Activated CD4-positive, alpha-beta T cell treated with anti-CD3 and anti-CD28 coated beads for 1 hour (primary cell): ENCODE data around the gene PTX4.

Source experiments
- DNase-seq: peaks from one replicate; pipeline ENCODE4 v3.0.0-alpha.2; 2020

The PTX4 gene, protein sequence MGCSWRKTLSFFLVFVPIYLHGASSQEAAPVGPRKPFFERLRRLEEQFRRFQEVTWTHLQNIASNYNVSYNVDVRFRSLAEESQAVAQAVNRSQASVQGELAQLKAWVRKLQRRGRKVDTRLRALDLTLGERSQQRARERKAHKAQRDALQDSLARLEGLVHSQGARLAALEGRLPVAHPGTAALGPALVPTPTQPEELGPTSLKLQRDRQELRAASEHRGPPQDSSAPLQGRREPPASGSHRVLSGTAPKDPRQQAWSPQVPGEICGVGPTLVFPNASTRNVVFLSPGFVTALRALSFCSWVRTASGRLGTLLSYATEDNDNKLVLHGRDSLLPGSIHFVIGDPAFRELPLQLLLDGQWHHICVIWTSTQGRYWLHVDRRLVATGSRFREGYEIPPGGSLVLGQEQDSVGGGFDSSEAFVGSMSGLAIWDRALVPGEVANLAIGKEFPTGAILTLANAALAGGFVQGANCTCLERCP

DNA sequence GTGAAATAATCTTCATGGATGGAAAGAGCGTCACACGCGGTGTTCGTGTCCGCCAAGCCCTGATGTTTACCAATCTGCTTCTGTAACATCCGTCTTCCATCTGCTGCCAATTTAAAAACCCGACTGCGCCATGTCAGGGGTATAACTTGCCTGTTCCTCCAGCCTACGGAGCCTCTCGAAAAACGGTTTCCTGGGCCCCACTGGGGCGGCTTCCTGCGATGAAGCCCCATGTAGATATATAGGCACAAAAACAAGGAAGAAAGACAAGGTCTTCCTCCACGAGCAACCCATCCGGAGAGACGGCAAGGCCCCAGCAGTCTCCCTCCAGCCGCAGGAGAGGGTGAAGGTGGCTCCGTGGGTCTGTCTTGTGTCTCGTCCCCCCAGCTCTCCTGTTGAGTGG lies at the start of gene PTX4:
TSS of gene PTX4 (minus strand) at position 326 of the 400 bp plus-strand sequence. CDS start at position 291, 35 bp downstream.
- no peak for DNase-seq

DNA sequence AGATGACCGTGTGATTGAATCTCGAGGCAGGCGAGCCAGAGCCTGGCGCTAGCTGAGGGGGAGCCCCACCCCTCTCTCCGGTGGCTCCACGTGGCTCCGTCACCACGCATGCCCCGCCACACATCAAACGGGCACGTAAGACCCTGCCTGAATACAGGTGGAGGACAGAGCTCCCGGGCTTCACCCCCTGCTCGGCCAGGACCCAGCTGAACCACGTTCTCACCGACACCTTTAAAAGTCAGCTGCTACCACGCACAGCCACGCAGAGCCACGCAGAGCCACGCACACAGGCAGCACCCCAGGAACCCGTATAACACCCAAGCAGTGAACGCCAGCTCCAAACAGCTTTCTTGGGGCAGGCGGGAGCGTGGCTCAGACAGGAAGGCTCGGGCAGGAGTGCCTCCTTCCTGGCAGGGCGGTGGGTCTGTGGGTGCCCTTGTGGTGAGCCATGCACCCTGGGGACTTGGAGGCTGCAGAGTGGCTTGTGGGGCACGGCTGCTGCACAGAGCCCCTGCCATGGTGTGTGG lies 49.1 kb upstream of the PTX4 start:
- DNase-seq, result no peak

DNA sequence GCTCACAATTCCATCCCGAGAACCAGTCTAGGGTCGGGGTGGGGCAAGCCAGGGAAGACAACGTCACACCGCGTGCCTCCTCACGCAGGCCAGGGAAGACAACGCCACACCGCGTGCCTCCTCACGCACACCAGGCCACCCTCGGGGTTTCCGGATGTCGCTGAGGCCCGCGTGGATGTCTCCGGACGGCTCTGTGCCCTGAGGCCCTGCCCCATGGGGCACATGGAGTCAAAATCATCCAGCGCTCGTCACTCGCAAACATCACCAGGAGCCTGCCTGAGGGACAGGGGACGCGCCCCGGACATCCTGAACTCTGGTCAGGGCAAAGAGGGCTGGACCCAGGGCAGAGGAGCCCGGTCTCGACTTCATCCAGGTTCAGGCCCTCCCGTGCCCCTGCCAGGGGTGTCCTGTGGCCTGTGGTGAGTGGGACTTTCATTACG lies 48.4 kb upstream of the PTX4 start:
- DNase-seq, result no peak

DNA sequence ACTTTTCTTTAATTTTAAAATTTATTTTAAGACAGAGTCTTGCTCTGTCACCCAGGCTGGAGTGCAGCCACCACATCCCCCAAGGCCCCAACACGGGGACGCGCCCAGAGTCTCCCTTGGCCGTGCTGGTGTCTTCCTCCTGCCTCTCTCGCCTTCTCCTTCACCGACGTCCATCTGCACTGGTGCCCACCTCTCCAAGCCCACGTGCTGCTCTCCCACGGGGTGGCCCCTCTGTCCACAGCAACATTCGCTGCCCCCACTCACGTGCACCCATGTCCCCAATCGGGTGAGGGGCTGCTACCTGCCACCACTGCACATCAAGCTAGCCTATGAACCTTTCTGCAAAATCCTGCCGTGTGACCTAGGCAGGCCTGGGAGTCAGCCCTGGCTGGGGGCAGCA lies 47.9 kb upstream of the PTX4 start:
- DNase-seq, result no peak

DNA sequence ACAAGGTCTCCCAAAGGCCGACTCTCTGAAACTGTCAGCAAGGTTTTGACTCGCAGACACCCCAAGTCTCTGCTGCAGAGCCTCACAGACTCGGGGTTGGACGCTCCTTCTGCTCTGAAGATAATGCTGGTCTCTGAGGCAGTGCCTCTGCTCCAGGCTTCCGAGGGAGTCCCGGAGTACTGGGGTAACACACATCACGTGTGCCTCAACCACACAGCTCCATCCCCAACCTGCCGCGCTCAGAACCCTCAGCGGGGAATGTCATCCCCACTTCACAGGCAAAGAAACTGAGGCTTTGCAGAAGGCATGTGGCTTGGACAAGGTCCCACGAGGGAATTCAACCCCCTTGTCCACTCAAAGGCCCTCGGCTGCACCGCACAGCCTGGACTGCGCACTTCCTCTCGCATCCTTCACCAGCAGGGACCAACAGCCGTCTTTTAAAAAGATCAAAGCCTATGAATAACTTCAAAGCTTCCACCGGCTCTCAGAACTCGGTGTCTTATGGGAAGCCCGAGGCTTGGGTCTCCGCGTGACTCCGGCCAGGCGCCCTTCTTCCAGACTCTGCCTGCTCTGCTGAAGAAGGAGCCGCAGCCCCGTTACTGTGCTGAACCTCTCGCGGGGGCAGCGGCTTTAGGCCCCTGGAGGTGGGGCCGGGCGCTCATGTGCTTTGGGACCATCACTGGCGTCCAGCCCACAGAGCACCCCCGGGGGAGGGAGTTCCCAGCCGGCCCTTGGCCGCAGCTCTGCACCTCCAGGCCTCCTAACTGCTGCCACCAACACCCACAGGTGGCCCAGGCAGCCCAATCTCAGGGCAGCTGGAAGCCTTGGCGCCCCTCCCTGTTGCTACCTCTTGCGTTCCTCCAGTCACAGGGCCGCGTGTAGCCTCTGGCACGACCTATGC lies 46.9 kb upstream of the PTX4 start:
- no peak for DNase-seq

DNA sequence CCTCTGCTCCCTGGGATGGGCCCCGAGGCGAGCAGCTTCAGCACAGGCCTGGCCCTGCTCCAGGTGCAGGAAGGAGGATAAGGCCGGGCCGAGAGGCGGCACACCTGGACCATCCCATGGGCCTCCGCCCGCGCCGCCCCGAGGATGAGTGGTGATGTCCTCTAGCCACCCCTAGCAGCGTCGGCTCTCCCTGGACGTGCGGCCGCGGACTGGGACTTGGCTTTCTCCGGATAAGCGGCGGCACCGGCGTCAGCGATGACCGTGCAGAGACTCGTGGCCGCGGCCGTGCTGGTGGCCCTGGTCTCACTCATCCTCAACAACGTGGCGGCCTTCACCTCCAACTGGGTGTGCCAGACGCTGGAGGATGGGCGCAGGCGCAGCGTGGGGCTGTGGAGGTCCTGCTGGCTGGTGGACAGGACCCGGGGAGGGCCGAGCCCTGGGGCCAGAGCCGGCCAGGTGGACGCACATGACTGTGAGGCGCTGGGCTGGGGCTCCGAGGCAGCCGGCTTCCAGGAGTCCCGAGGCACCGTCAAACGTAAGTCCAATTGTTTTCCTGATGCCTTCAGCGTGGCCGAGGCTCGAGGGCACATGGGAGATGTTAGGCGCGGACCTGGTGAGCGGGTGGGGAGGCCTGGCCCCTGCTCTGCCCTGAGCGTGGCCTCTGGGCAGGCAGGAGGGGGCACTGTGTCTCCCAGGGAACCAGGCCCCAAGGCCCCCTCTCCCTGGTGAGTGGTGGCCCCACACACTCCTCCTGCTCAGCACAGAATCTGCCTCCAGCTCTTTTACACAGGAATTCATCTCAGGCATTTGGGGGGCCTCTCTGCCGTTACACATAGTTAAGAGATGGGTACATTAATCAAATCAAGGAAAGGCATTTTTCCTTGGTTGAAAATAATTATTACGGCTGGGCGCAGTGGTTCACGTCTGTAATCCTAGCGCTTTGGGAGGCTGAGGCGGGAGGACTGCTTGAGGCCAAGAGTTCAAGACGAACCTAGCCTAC lies 45.6 kb upstream of the PTX4 start:
- DNase-seq, result no peak

DNA sequence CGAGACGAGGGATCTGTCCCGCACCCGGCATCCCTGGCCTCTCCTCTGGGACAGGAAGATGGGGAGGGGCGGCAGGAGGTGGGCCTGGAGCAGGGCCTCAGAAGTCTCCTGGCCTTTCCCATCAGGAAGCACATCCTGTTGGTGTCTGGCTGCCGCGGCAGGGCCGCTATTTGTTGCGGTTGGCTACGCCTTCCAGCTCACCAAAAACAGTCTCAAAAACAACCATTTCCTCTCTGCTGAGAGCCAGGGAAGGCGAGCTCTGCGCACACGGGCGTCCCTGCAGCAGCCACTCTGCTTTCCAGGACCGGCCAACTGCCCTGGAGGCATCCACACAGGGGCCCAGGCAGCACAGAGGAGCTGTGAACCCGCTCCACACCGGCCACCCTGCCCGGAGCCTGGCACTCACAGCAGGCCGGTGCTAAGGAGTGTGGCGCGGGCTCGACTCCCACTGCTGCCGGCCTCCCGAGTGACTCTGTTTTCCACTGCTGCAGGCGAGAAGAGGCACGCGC lies 44.8 kb upstream of the PTX4 start, which contains the start of gene TMEM204:
TSS of gene TMEM204 (plus strand) at position 224 of the 509 bp plus-strand sequence. CDS start 610 bp downstream, outside the sequence.
- no peak for DNase-seq

DNA sequence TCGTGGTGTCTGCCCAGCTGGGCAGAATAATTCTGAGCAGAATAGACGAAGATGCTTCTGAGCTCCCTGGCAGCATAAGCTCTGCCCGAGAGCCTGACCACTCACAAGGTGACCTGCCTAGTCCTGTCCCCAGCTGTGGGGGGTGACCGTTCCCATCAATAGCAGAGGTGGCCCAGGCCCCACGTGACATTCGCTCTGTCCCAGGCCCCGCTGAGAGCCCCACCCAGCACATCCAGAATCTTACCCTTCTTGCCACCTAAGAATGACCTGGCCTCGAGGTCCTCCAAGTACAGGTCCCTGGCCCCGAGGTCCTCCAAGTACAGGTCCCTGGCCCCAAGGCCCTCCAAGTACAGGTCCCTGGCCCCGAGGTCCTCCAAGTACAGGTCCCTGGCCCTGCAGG lies 44.0 kb upstream of the PTX4 start:
- no peak for DNase-seq

DNA sequence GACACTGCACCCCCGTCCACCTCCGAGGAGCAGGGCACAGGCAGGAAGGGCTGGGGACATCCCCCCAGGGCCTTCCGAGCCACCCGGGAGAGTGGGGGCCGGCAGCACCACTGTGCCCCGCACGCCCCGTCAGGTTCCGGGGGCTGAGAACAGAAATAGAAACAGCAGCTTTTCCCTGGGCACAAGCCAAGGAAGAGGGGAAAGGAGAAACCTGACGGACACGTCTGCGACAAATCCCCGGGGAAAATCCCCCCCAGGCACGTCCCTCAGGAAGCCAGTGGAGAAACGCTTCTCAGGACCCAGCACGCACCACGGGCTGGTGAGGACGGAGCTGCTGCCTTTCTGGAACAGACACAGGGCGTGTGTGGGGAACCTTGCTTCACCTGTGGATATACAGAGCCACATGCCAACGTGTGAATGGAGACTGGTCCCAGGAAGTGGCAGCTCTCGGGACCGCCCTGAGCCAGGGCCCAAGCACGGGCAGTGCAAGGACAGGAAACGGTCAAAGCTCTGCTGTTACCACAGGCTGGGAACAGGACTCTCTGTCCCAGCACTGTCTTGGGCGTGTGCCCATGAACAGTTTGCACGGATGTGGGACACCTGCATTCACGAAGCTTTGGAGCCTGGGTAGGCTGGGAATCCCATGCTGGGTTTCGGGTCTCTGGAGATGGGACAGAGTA lies 43.5 kb upstream of the PTX4 start:
- no peak for DNase-seq

DNA sequence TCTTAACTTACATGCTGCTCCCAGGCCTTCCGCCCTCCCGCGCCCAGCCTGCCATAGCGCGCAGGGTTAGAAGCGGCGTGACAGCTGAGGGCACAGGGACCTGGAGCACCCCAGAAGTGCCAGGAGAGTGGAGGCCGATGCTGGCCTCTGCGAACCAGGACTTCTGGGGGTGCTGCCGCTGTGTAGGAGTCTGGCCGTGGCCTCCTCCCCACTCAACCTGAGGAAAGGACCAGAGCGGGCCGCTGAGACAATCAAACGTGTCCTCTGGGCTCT lies 42.8 kb upstream of the PTX4 start:
- no peak for DNase-seq

DNA sequence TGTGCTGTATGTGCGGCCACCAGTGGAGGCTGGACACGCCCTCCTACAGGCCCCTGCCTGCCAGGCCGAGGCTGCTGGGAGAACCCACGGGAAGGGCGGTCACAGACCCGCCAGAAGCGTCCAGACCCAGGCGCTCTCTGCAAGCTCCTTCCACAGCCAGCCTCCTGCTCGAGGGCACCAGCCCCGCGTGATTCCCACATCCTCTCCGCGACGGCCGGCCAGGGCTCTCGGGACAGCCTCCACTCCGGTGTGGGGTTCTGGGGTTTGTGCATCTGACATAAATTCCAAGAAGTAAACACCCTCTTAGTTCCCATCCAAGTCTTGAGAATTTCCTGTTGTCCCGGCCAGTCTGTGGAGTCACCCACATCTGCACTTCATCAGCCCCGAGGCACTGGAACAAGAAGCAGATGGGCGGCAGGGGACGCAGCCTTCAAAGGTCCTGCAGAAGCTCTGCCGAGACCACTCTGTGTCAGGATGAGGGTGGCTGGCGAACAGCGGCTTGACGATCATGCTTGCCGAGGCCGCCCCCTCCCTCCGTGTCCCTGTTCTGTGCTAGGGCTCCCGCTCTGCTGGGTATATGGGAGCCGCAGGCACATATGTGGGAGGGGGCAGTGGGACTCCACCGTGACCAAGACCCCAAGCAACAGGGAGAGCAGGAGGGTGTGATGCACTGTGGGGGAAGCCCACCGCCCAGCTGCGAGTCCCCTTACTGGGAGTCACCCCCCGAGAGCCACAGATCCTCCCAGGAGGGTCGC lies 42.3 kb upstream of the PTX4 start:
- DNase-seq, result no peak

DNA sequence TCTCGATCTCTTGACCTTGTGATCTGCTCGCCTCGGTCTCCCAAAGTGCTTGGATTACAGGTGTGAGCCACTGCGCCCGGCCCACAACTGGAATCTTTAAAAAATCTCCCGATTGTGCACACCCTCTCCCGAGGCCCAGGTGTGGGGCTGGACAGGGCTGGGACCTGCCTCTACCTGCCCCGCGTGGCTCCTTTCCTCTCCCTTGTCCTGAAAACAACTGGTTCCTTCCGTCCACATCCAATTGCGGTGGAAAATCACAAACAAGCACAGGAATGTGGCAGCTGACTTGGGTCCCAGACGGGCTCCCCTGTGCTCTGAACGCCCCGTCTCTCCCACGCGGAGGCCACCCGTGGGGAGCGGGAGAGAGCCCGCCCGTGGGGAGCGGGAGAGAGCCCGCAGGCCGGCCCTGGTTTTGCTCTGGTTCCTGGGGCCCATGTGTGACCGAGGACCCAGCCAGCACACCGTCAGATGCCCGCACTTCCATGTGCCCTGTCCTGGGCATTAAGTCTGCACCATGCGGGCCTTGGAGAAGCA lies 41.7 kb upstream of the PTX4 start:
- no peak for DNase-seq

DNA sequence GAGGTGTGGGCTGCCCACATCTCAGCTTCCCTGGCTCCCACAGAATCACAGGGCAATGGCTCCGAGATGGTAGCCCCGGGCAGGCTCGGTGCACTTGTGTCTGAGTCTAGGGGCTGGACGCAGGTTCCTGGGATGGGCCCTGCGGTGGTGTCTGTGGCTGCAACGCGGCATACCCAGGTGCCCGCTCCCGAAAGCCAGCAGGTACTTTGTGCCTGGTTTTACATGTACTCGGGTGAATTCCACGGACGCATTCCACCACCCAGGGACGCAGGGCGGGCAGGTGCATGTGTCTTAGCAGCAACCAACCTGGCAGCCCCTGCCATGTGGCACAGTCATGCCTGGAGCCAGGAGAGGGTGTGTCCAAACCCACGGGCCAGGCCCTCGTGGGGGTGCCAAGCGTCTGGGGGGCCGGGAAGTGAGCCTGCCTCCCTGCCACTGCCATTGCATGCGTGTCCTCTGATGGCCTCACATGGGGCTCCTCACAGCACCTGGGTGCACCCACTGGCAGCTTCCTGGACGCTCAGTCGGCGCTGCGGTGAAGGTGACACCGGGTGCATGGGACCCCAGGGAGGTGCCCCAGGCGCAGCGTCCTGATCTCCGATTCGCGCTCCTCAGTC lies 40.3 kb upstream of the PTX4 start:
- DNase-seq, result no peak

DNA sequence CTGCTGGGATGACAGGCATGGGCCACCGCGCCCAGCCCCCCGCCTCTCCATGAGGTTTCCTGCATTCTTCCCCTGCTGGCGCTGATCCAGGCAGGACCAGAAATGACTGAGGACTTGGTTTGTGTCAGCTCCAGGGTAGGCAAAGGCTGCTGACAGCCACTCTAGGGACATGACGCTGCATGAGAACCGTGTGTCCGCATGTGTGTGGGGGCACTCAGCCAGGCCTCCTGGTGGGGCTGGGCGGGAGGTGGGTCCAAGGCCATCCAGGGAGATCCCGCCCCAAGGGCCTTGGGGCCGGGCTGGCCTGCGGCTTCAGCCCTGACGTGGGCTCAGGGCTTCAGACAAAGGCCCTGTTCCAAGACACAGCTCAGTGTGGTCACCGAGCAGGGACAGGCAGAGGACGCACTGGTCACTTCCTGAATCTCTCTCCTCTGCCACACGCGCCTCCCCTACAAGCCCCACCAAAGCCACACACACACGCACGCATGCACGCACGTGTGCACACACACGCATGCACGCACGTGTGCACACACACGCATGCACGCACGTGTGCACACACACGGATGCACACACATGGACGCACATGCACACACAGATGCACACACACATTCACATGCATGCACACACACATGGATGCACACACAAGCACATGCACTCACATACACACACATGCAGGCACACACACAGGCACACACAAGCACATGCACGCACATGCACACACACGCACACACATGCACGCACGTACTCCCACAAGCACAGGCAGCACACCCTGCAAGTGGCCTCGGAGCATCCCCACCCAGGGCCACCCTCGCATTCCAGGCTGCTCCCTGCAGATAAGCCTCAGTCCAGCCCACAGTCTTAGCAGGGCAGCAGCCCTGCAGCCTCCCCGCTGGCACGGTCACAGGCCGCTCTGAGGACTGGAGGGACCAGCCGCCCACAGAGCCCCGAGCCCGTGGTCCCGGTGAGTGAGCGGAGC lies 39.4 kb upstream of the PTX4 start:
- DNase-seq, result no peak

DNA sequence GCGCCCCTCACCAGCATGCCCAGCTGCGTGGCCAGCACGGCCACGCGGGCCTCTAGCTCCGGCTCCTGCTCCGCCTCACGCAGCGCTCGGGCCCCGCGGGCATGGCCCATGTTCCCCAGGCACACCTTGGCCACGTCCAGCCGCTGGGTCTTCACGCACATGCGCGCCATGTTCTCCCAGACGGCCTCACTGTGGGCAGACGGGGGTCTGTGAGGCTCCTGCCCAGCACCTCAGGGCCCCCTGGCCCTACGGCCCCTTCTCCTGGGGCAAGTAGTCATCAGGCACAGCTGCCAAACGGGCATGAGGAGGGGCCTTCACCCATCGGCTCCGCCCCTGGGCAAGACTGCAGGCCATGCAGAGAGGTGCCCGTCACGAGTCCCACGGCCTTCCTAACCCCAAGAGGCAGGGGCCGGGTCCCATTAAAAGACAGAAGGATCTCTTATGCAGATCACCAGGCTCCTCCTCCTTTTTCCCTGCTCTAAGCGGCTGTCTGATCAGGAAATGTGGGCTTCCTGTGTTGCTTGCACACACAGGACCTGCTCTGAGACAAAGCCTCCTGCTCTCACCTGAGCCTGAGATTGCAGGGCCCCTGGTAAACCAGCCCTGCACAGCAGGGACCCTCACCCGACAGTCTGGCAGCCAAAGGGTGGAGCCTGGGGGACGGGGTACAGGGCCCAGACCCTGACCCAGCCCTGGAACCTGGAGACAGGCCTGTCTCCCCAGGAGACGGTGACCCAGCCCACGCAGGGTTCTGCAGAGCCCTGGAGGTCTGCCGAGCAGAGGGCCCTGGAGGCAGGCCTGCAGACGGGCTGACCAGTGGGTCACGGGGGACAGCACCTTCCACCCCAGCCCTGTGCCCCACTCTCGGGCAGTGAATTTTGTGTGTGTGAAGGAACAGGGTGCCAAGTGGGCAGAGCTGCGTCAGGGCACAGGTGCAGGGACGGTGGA lies 38.1 kb upstream of the PTX4 start:
- no peak for DNase-seq

DNA sequence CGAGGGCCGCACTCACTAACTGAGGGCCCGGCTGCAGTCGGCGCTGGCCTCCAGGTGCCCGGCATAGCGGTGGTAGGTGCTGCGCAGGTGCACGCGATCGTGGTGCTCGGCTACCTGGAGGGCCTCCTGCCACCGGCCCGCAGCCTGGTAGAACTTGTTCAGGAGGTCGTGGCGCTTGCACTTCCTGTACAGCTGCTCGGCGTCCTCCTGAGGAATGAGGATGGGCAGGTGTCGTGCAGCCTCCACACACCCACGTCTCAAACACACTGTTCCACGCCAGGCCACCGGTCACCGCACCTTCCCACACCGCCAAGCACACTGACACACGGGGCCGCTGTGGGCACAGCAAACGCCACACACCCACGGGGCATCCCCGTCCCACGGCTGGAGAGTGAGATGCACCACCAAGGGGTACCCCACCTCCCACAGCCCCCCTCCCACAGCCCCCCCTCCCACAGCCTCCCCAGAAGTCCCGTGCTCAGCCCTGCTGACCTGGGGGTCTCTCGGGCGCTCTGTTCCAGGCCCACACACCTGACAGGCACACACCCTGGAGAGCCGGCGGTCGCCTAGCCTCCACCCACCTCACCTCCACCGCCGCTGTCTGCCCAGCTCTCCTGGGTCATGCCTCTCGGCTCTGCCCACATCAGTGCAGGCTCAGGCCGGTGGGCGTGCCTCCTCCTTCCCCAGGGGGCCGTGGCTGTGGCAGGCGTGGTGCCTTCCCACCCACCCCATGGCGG lies 37.3 kb upstream of the PTX4 start:
- DNase-seq, result no peak

DNA sequence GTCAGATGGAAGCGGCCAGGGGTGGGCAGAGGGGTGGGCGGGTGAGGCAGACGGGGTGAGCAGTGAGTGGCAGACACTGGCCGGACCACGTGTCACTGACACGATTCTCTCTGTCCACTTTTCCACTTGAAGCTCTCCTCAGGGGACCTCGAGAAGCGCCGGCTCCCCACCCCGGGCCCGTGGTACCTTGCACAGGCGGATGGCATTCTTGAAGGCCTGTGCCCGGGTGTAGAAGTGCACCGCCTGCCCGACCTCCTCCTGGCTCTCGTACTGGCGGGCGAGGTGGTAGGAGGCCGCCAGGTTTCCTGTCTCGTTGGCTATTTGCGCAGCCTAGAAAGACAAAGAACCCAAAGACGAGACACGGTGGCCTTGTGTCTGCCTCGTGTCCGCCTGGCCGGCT lies 35.6 kb upstream of the PTX4 start:
- no peak for DNase-seq
